ENCODE data around the gene NFILZ. TPM values are rescaled to one million over a fixed set of nuclear protein-coding genes. Genes with fewer than 3 reads are reported as not detected.
A peak's percentile ranks its signal among the peaks of the same experiment; 100 is the strongest.
"Not testable (repeated sequence)": the region's sequence is repeated elsewhere in the genome, so short reads cannot be mapped to it uniquely, and the experiment has no call there.

NFILZ gene
- polyA plus RNA-seq, 3 donors: not detected

- H3K9me3 Mint-ChIP-seq: peaks cover 0 to 3% (median 2%) of the 10 kb centered on the region in 7 donors
- H3K27ac Mint-ChIP-seq: no peak overlapping the region
- H3K79me2 ChIP-seq (ENCODE audit: insufficient read depth, low read length): no peaks in the 10 kb centered on the region
- H2AFZ ChIP-seq (ENCODE audit: insufficient read depth, low read depth, low read length, poor library complexity, severe bottlenecking): no peak overlapping the region
- H3K4me1 ChIP-seq (ENCODE audit: control insufficient read depth in 1 of 2, insufficient read depth in 2 of 2, low read length in 2 of 2): peaks cover 33 to 36% of the 10 kb centered on the region in 2 donors
- H3K4me1 Mint-ChIP-seq: peaks cover 41% of the 10 kb centered on the region
- no peak for TF ChIP-seq CTCF (IDR thresholded peaks at IDR 0.05)
- peaks cover 0 to 3% (median 0%) of the 10 kb centered on the region in 3 donors for H3K27me3 Mint-ChIP-seq (ENCODE audit: low read depth in 3 of 3)
- H3K4me3 Mint-ChIP-seq: no peak overlapping the region
- H3K4me3 ChIP-seq (replicated peaks in 1 of 3; ENCODE audit: low read depth in 2 of 3, low read length in 3 of 3): no peak overlapping the region
- no peaks in the 10 kb centered on the region for H3K9me3 ChIP-seq (replicated peaks in 1 of 2; ENCODE audit: control insufficient read depth in 1 of 2, insufficient read depth in 1 of 2, low read length in 2 of 2)
- WGBS (ENCODE audit: insufficient coverage): 65% methylated on average over 2 of the region's 8 CpGs
- intact Hi-C loops (cut with micrococcal nuclease): no loop called here
- no peak overlapping the region for H3K9ac ChIP-seq (ENCODE audit: insufficient read depth, low read length, poor library complexity, severe bottlenecking)
- no peaks in the 10 kb centered on the region for H3K27me3 ChIP-seq (ENCODE audit: control insufficient read depth in 2 of 2, insufficient read depth in 2 of 2, low read length in 2 of 2)
- no peak overlapping the region for H3K27ac ChIP-seq (ENCODE audit: low read depth in 1 of 2, low read length in 2 of 2)
- no peak for DNase-seq
- H3K4me2 ChIP-seq (replicated peaks; ENCODE audit: extremely low read depth, low read length, poor library complexity, severe bottlenecking): no peak overlapping the region
- H3K36me3 Mint-ChIP-seq: no peaks in the 10 kb centered on the region
- H3K36me3 ChIP-seq (replicated peaks in 1 of 2; ENCODE audit: control insufficient read depth in 1 of 2, insufficient read depth in 2 of 2, low read length in 2 of 2): no peaks in the 10 kb centered on the region
- no peaks in the 10 kb centered on the region for H4K20me1 ChIP-seq (ENCODE audit: insufficient read depth, low read length)
Observed at GRCh38 chr19:8635422-8635821, 5.0 kb downstream of the NFILZ start.

GRCh38 chr19:8637070-8637469, 6.6 kb downstream of the NFILZ start:
- not testable (repeated sequence) for H3K27me3 ChIP-seq (ENCODE audit: control insufficient read depth in 2 of 2, insufficient read depth in 2 of 2, low read length in 2 of 2); H3K79me2 ChIP-seq (ENCODE audit: insufficient read depth, low read length)
- 100% methylated on average over 1 of the region's 4 CpGs for WGBS (ENCODE audit: insufficient coverage)

More at GRCh38 chr19:8637070-8637469, 6.6 kb downstream of the NFILZ start:
- peaks cover 49 to 53% of the 10 kb centered on the region in 2 donors for H3K4me1 ChIP-seq (ENCODE audit: control insufficient read depth in 1 of 2, insufficient read depth in 2 of 2, low read length in 2 of 2)
- H3K4me3 Mint-ChIP-seq; H2AFZ ChIP-seq (ENCODE audit: insufficient read depth, low read depth, low read length, poor library complexity, severe bottlenecking); intact Hi-C loops (cut with micrococcal nuclease); H3K27ac ChIP-seq (ENCODE audit: low read depth in 1 of 2, low read length in 2 of 2); H3K4me3 ChIP-seq (replicated peaks in 1 of 3; ENCODE audit: low read depth in 2 of 3, low read length in 3 of 3); H3K36me3 ChIP-seq (replicated peaks in 1 of 2; ENCODE audit: control insufficient read depth in 1 of 2, insufficient read depth in 2 of 2, low read length in 2 of 2); H3K9me3 Mint-ChIP-seq; H3K36me3 Mint-ChIP-seq; H4K20me1 ChIP-seq (ENCODE audit: insufficient read depth, low read length); H3K9me3 ChIP-seq (replicated peaks in 1 of 2; ENCODE audit: control insufficient read depth in 1 of 2, insufficient read depth in 1 of 2, low read length in 2 of 2); H3K27me3 Mint-ChIP-seq (ENCODE audit: low read depth in 3 of 3); DNase-seq; H3K4me2 ChIP-seq (replicated peaks; ENCODE audit: extremely low read depth, low read length, poor library complexity, severe bottlenecking); H3K9ac ChIP-seq (ENCODE audit: insufficient read depth, low read length, poor library complexity, severe bottlenecking): not testable (repeated sequence)
- Mint-ChIP-seq H3K27ac (peak overlapping the region in 4 of 7 donors; percentile 5 to 54 (median 32)), H3K4me1 (peaks cover 56% of the 10 kb centered on the region)
